Urinary bladder (tissue), 4 donors: ENCODE data around the gene PCTP. TPM values are rescaled to one million over a fixed set of nuclear protein-coding genes. Genes with fewer than 3 reads are reported as not detected.

Experiments used
- DNase-seq: peaks from one replicate; pipeline ENCODE4 v3.0.0-alpha.2; 2015; ENCODE audit errors: extremely low spot score
- H3K27ac ChIP-seq: one replicate; pipeline ENCODE4 v1.5.1; 2013; ENCODE audit warnings: low read depth, mild to moderate bottlenecking, moderate library complexity
- H3K36me3 ChIP-seq: one replicate; pipeline ENCODE4 v1.6.1; 2013; ENCODE audit warnings: mild to moderate bottlenecking, moderate library complexity; ENCODE audit not compliant: insufficient read depth
- H3K4me1 ChIP-seq: one replicate; pipeline ENCODE4 v1.6.1; 2013; ENCODE audit warnings: mild to moderate bottlenecking, moderate library complexity; ENCODE audit not compliant: insufficient read depth
- H3K4me3 ChIP-seq: one replicate; pipeline ENCODE4 v1.5.1; 2013; ENCODE audit warnings: low read depth, low read length
- WGBS: extraction: QIAGEN DNeasy Blood & Tissue Kit; methylation state at CpG from one replicate; pipeline ENCODE4 v1.1.7; 2013; 5-methylcytosine and 5-hydroxymethylcytosine counted together
- polyA plus RNA-seq: library from polyadenylated mRNA; stranded (reverse); fragments of 200-250 nt; gene quantifications from one replicate; pipeline ENCODE4 v1.2.3, GENCODE V29; 2013
- total RNA-seq: library from RNA; depleted of rRNA; stranded (reverse); fragments of >200 nt; gene quantifications from one replicate; pipeline ENCODE4 v1.2.3, GENCODE V29; 2014
- donor health status: healthy with polysubstance abuse.
- donor health status: healthy.

PCTP gene
- total and polyA plus RNA-seq, 2 donors, result 16.7 to 20.0 TPM

- Histone ChIP-seq H3K36me3 (no peaks in the 10 kb centered on the region), H3K4me1 (no peaks in the 10 kb centered on the region), H3K4me3 (no peak overlapping the region), H3K27ac (no peak overlapping the region)
- DNase-seq, result no peak
- WGBS, result 43% methylated on average over 6 of the region's 6 CpGs
These were observed 63.5 kb downstream of the PCTP start for GRCh38 chr17:55814377-55814776.

GRCh38 chr17:55816532-55817396, 65.9 kb downstream of the PCTP start:
- no peak for DNase-seq
- Histone ChIP-seq H3K27ac (no peak overlapping the region), H3K4me1 (no peaks in the 10 kb centered on the region), H3K36me3 (no peaks in the 10 kb centered on the region), H3K4me3 (no peak overlapping the region)
- 78% methylated on average over 8 of the region's 8 CpGs for WGBS

- Histone ChIP-seq H3K4me3 (no peak overlapping the region), H3K27ac (no peak overlapping the region), H3K4me1 (no peaks in the 10 kb centered on the region), H3K36me3 (no peaks in the 10 kb centered on the region)
- no peak for DNase-seq
- 91% methylated on average over 1 of the region's 1 CpG for WGBS
These were observed 66.5 kb downstream of the PCTP start for GRCh38 chr17:55817397-55817709.

GRCh38 chr17:55818026-55818425, 67.2 kb downstream of the PCTP start:
- Histone ChIP-seq H3K27ac (no peak overlapping the region), H3K36me3 (no peaks in the 10 kb centered on the region), H3K4me3 (no peak overlapping the region), H3K4me1 (no peaks in the 10 kb centered on the region)
- DNase-seq, result no peak
- WGBS, result 87% methylated on average over 3 of the region's 3 CpGs

GRCh38 chr17:55818451-55819375, 67.9 kb downstream of the PCTP start:
- 88% methylated on average over 5 of the region's 5 CpGs for WGBS

GRCh38 chr17:55820675-55821074, 69.8 kb downstream of the PCTP start:
- H3K4me1 ChIP-seq, result no peaks in the 10 kb centered on the region
- no peak overlapping the region for H3K4me3 ChIP-seq
- no peak overlapping the region for H3K27ac ChIP-seq
- DNase-seq, result no peak
- H3K36me3 ChIP-seq, result no peaks in the 10 kb centered on the region

More at GRCh38 chr17:55818451-55819375, 67.9 kb downstream of the PCTP start:
- H3K4me1 ChIP-seq, result no peaks in the 10 kb centered on the region
- no peak overlapping the region for H3K27ac ChIP-seq
- no peak overlapping the region for H3K4me3 ChIP-seq
- no peak for DNase-seq
- H3K36me3 ChIP-seq, result no peaks in the 10 kb centered on the region

- no peak for DNase-seq
- no peak overlapping the region for H3K4me3 ChIP-seq
- no peaks in the 10 kb centered on the region for H3K36me3 ChIP-seq
- no peaks in the 10 kb centered on the region for H3K4me1 ChIP-seq
- 70% methylated on average over 4 of the region's 4 CpGs for WGBS
- no peak overlapping the region for H3K27ac ChIP-seq
These were observed 71.2 kb downstream of the PCTP start for GRCh38 chr17:55822028-55822427.

- Histone ChIP-seq H3K27ac (no peak overlapping the region), H3K4me3 (no peak overlapping the region), H3K4me1 (no peaks in the 10 kb centered on the region), H3K36me3 (no peaks in the 10 kb centered on the region)
- 68% methylated on average over 2 of the region's 2 CpGs for WGBS
- DNase-seq, result no peak
These were observed 74.4 kb downstream of the PCTP start for GRCh38 chr17:55825213-55825612.

Other genes with a start within 250 kb of the PCTP start
- gene SMIM36, start 239.6 kb upstream of the PCTP start, total RNA-seq, result not detected
- not detected for gene SMIM36, start 239.6 kb upstream of the PCTP start, polyA plus RNA-seq
- gene TMEM100, start 28.2 kb upstream of the PCTP start, total RNA-seq, result 36.0 TPM
- gene TMEM100, start 28.2 kb upstream of the PCTP start, polyA plus RNA-seq, result 15.3 TPM